OCI-LY3 (cell line): ENCODE results near the gene TECPR2.

Experiments used
- H2AFZ ChIP-seq: fragments of 200-600, 300-600 bp; shearing (Covaris generic); 2 replicates; pipeline ENCODE4 v1.6.0; 2014; ENCODE audit warnings: antibody characterized with exemption, low read depth, low read length
- H3K27ac ChIP-seq: fragments of 200-600, 300-600 bp; sonication (generic); 2 replicates; pipeline ENCODE4 v1.5.1; 2014; ENCODE audit warnings: mild to moderate bottlenecking, low read length, moderate library complexity, mixed read lengths
- H3K27me3 ChIP-seq: fragments of 200-600, 300-600 bp; sonication (generic); 2 replicates; pipeline ENCODE4 v1.6.1; 2014; ENCODE audit warnings: low read depth, low read length, mixed read lengths
- H3K36me3 ChIP-seq: fragments of 200-600, 300-600 bp; sonication (generic); replicated peaks from 2 replicates; pipeline ENCODE3; 2014; ENCODE audit warnings: low read depth, low read length, mixed read lengths
- H3K4me1 ChIP-seq: fragments of 300-600, 200-600 bp; sonication (generic); 2 replicates; pipeline ENCODE4 v1.6.1; 2014; ENCODE audit warnings: low read length, mixed read lengths
- H3K4me2 ChIP-seq: fragments of 200-600, 300-600 bp; sonication (generic); 2 replicates; pipeline ENCODE4 v1.6.1; 2014; ENCODE audit warnings: low read length, mixed read lengths
- H3K4me3 ChIP-seq: fragments of 300-600, 200-600 bp; sonication (generic); 2 replicates; pipeline ENCODE4 v1.5.1; 2014; ENCODE audit warnings: antibody characterized with exemption, mild to moderate bottlenecking, low read length, moderate library complexity
- H3K79me2 ChIP-seq: fragments of 300-600, 200-600 bp; shearing (Covaris generic); 2 replicates; pipeline ENCODE4 v1.6.1; 2014; ENCODE audit warnings: mild to moderate bottlenecking, low read length, mixed read lengths
- H3K9ac ChIP-seq: fragments of 300-600, 200-600 bp; shearing (Covaris generic); 2 replicates; pipeline ENCODE4 v1.6.0; 2014; ENCODE audit warnings: mild to moderate bottlenecking, low read length, moderate library complexity
- H3K9me3 ChIP-seq: fragments of 200-600, 300-600 bp; shearing (Covaris generic); 2 replicates; pipeline ENCODE4 v1.6.1; 2014; ENCODE audit warnings: low read length, mixed read lengths; ENCODE audit not compliant: insufficient read depth
- H4K20me1 ChIP-seq: fragments of 200-600, 300-600 bp; sonication (generic); 2 replicates; pipeline ENCODE4 v1.6.1; 2016; ENCODE audit warnings: low read length, mixed read lengths; ENCODE audit not compliant: insufficient read depth
- EZH2phosphoT487 ChIP-seq: fragments of 200-600 bp; shearing (Covaris generic); IDR thresholded peaks from 2 replicates; pipeline ENCODE4 v1.6.1; 2018; ENCODE audit warnings: antibody characterized with exemption, mixed run types, low read depth
- TF ChIP-seq, protein P1 (sequence below): fragments of 200-600, 300-600 bp; sonication (generic); IDR thresholded peaks from 2 replicates; pipeline ENCODE4 v1.5.1; 2014; ENCODE audit warnings: antibody characterized with exemption, low read length, low read depth

The TECPR2 gene

DNA sequence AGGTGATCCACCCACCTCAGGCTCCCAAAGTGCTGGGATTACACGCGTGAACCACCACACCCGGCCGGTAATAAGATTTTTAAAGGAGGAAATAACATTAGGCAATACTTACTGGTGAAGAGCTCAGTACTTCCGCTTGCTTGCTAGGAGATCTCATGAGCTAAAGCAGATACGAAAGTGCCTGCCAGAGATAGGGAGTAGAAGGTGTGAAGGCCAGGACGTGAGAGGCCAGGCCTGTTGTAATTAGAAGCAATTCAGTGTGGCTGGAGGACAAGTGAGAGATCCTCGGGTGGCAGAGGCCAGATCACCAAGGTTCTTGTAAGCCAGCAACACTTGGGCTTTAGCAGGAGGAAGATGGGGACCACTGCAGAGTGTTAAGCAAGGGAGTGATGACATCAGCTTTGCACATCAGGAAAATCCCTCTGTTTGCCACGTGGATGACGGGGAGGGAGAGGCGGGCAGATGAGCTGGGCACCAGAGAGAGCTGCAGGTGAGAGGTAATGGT lies 7.6 kb downstream of the TECPR2 start:
- Histone ChIP-seq H3K79me2 (peaks cover 15% of the 10 kb centered on the region; the same call in 1 of the 2 replicates), H3K4me3 (peak overlapping the region; percentile 4), H3K9me3 (no peaks in the 10 kb centered on the region), H2AFZ (peak overlapping the region; percentile 54; the same call in 1 of the 2 replicates), H4K20me1 (no peaks in the 10 kb centered on the region), H3K4me2 (peak overlapping the region; percentile 46), H3K9ac (peak overlapping the region; percentile 38), H3K27me3 (no peaks in the 10 kb centered on the region), H3K4me1 (peaks cover 35% of the 10 kb centered on the region), H3K36me3 (no peaks in the 10 kb centered on the region), H3K27ac (peak overlapping the region; percentile 29)
- no peak for TF ChIP-seq EZH2phosphoT487
- TF ChIP-seq, protein P1, sequence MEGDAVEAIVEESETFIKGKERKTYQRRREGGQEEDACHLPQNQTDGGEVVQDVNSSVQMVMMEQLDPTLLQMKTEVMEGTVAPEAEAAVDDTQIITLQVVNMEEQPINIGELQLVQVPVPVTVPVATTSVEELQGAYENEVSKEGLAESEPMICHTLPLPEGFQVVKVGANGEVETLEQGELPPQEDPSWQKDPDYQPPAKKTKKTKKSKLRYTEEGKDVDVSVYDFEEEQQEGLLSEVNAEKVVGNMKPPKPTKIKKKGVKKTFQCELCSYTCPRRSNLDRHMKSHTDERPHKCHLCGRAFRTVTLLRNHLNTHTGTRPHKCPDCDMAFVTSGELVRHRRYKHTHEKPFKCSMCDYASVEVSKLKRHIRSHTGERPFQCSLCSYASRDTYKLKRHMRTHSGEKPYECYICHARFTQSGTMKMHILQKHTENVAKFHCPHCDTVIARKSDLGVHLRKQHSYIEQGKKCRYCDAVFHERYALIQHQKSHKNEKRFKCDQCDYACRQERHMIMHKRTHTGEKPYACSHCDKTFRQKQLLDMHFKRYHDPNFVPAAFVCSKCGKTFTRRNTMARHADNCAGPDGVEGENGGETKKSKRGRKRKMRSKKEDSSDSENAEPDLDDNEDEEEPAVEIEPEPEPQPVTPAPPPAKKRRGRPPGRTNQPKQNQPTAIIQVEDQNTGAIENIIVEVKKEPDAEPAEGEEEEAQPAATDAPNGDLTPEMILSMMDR, result no peak

GRCh38 chr14:102371361-102371760 lies 8.6 kb downstream of the TECPR2 start:
- Histone ChIP-seq H3K79me2 (peaks cover 15% of the 10 kb centered on the region; the same call in 1 of the 2 replicates), H3K36me3 (no peaks in the 10 kb centered on the region), H3K9me3 (no peaks in the 10 kb centered on the region), H2AFZ (no peak overlapping the region), H3K9ac (no peak overlapping the region), H3K4me1 (peaks cover 35% of the 10 kb centered on the region), H3K27ac (no peak overlapping the region), H3K27me3 (no peaks in the 10 kb centered on the region), H4K20me1 (no peaks in the 10 kb centered on the region), H3K4me2 (peak overlapping the region; percentile 46), H3K4me3 (no peak overlapping the region)
- TF ChIP-seq EZH2phosphoT487, result no peak
- TF ChIP-seq, protein P1, result no peak

DNA sequence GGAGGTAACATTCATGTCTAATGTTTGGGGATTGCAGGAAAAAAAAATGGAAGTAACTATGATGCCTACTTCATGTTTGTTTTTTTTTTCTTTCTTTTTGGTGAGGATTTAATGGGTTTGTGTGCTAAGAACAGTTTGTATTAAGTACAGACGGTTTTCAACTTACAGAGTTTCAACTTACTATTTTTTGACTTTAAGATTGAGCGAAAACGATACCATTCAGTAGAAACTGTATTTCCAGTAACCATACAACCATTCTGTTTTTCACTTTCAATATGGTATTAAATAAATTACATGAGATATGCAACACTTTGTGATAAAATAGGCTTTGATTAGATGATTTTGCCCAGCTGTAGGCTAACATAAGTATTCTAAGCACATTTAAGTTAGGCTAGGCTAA lies 10.4 kb downstream of the TECPR2 start:
- Histone ChIP-seq H3K4me3 (peak overlapping the region; percentile 58), H3K9me3 (no peaks in the 10 kb centered on the region), H3K27ac (peak overlapping the region; percentile 55), H2AFZ (no peak overlapping the region), H4K20me1 (no peaks in the 10 kb centered on the region), H3K36me3 (no peaks in the 10 kb centered on the region), H3K27me3 (no peaks in the 10 kb centered on the region), H3K4me2 (peak overlapping the region; percentile 67), H3K9ac (peak overlapping the region; percentile 9; the same call in 1 of the 2 replicates), H3K4me1 (peaks cover 30% of the 10 kb centered on the region), H3K79me2 (peaks cover 15% of the 10 kb centered on the region; the same call in 1 of the 2 replicates)
- TF ChIP-seq, protein P1, result no peak
- no peak for TF ChIP-seq EZH2phosphoT487

DNA sequence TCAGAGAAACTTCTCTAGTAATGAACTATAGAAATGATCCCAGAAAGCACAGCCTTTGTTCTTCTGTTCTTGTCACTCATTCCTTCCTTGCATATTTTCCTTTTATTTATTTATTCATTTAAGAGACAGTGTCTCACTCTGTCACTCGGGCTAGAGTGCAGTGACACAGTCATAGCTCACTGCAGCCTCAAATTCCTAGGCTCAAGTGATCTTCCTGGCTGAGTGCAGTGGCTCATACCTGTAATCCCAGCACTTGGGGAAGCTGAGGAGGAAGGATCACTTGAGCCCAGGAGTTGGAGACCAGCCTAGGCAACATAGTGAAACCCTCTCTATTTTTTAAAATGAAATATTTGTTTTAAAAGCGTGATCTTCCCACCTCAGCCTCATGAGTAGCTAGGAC lies 11.5 kb downstream of the TECPR2 start:
- Histone ChIP-seq H3K9ac (no peak overlapping the region), H3K9me3 (no peaks in the 10 kb centered on the region), H3K27ac (no peak overlapping the region), H3K36me3 (no peaks in the 10 kb centered on the region), H3K4me1 (peaks cover 30% of the 10 kb centered on the region), H3K4me3 (no peak overlapping the region), H3K4me2 (no peak overlapping the region), H3K27me3 (no peaks in the 10 kb centered on the region), H2AFZ (no peak overlapping the region), H3K79me2 (peaks cover 9% of the 10 kb centered on the region; the same call in 1 of the 2 replicates), H4K20me1 (no peaks in the 10 kb centered on the region)
- TF ChIP-seq, protein P1, result no peak
- TF ChIP-seq EZH2phosphoT487, result no peak
